ENCODE measurements around the gene PCBP4. TPM values are rescaled to one million over a fixed set of nuclear protein-coding genes. Genes with fewer than 3 reads are reported as not detected.

Gene PCBP4
- total RNA-seq, 1 experiment from 2014 or later: 17.9 TPM

DNA sequence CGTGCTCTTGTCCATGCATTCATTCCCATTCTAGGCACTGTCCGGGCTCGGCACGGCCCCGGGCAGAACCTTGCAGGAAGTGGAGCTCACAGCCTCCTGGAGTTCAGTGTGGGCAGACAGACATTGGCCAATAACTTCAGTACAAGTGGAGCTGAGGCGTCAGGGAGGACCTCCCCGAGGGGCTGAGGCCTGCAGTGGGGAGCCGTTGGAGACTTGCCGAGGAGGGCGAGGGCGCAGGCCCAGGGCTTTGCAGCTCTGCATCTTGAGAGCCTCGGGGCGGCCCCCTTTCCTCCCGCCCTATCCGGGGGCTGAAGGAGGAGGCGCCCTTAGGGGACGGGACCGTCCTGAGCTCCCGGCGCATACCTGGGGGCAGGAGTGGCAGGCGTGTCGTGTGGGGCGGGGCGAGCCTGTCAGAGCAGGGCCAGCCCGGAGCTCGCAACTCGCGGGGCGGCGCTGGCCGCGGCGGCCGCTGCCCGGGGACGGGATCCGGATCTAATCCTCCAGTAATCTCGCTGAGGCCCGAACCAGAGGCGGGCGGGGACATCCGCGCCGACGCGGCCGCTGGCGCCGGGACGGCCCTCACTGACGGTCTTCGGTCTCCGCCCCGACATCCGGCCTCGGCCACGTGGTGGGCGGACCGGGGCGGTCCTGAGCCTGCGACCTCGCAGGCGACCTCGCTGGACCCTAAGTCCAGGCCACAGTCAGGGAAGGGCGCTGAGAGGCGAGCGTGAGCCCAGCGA, 15.8 kb upstream of the PCBP4 start, which contains the start of gene ACY1:
ACY1 (plus strand) TSS at position 698 of the 740 bp plus-strand sequence. CDS start 530 bp downstream, outside the sequence.
- intact Hi-C loops (cut with micrococcal nuclease; ENCODE audit: unreplicated experiment): loop anchor here (2.0 kb wide), 1 partner anchor 40 kb away; the partner anchor contains the start of gene PARP3

DNA sequence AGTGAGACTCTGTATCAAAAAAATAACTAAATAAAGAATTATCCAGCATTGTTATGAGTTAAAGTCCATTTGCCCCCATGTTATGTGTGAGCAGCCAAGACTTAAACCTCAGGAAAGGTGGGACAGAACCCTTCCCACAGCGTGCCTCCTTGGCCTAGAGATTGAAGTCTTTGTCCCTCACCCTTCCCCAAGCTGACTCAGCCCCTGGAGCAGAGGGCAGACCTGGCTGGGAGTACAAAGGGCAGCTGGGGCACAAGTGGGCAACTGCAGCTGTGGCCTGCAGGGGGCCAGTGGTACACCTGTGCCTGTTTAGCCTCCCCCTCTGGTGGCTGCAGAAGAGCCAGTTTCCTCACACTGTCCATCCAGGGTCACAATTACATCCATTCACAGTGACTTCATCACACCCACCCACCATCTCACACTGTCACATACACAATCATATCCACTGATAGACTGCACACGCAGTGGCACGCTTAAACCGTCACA, 15.1 kb upstream of the PCBP4 start:
- TF ChIP-seq, protein P1, sequence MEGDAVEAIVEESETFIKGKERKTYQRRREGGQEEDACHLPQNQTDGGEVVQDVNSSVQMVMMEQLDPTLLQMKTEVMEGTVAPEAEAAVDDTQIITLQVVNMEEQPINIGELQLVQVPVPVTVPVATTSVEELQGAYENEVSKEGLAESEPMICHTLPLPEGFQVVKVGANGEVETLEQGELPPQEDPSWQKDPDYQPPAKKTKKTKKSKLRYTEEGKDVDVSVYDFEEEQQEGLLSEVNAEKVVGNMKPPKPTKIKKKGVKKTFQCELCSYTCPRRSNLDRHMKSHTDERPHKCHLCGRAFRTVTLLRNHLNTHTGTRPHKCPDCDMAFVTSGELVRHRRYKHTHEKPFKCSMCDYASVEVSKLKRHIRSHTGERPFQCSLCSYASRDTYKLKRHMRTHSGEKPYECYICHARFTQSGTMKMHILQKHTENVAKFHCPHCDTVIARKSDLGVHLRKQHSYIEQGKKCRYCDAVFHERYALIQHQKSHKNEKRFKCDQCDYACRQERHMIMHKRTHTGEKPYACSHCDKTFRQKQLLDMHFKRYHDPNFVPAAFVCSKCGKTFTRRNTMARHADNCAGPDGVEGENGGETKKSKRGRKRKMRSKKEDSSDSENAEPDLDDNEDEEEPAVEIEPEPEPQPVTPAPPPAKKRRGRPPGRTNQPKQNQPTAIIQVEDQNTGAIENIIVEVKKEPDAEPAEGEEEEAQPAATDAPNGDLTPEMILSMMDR (conservative IDR thresholded peaks at IDR 0.05): peak; percentile 77
- no peak for TF ChIP-seq EZH2 (IDR thresholded peaks at IDR 0.05; ENCODE audit: low read depth)
- TSS peak; percentile 52 for BruUV-seq (replicated peaks)
- Histone ChIP-seq H3K36me3 (ENCODE audit: low read depth) (no peaks in the 10 kb centered on the region), H3K9me2 (ENCODE audit: insufficient read depth) (no peaks in the 10 kb centered on the region), H4K20me1 (ENCODE audit: insufficient read depth) (no peaks in the 10 kb centered on the region), H3K9me3 (ENCODE audit: insufficient read depth, low read depth) (no peaks in the 10 kb centered on the region), H3K4me3 (peak overlapping the region; percentile 67), H2AFZ (peak overlapping the region; percentile 80), H3K27me3 (ENCODE audit: insufficient read depth, low read depth) (no peaks in the 10 kb centered on the region), H3K27ac (peak overlapping the region; percentile 89), H3K4me1 (replicated peaks; ENCODE audit: insufficient read depth) (peaks cover 29% of the 10 kb centered on the region), H3K4me2 (peak overlapping the region; percentile 93), H3F3A (ENCODE audit: insufficient read depth, low read depth) (peaks cover 32% of the 10 kb centered on the region), H3K79me2 (ENCODE audit: low read depth) (0 out of 2 replicates have a peak, but pooled peaks cover 10% of the 10 kb centered on the region)
- peak; percentile 68 to 74 for DNase-seq
- ChIA-PET CTCF (interaction anchor here (2.5 kb wide), 1 partner anchor 8 kb away, joined by 15 read pairs; the partner anchor contains the start of genes ABHD14A and ABHD14B), POLR2A (ENCODE audit: unreplicated experiment) (interaction anchor here (0.6 to 1.3 kb wide), 5 partner anchors 9 to 64 kb away, joined by 3 to 9 read pairs (median 5); partner anchors contain the start of genes ABHD14B, RPL29 and RRP9)
- intact Hi-C loops (cut with micrococcal nuclease; ENCODE audit: unreplicated experiment): loop anchor here (2.0 kb wide), 1 partner anchor 40 kb away; the partner anchor contains the start of gene PARP3

More for the DNA sequence above, 15.8 kb upstream of the PCBP4 start, which contains the start of gene ACY1:
- Histone ChIP-seq H3K79me2 (ENCODE audit: low read depth) (0 out of 2 replicates have a peak, but pooled peaks cover 10% of the 10 kb centered on the region), H3K4me3 (peak within 1 kb of the TSS; percentile 67), H3F3A (ENCODE audit: insufficient read depth, low read depth) (peaks cover 39% of the 10 kb centered on the region), H3K27ac (peak within 1 kb of the TSS; percentile 89), H3K4me2 (peak within 1 kb of the TSS; percentile 93), H2AFZ (peak within 1 kb of the TSS; percentile 80), H3K27me3 (ENCODE audit: insufficient read depth, low read depth) (no peaks in the 10 kb centered on the region), H3K36me3 (ENCODE audit: low read depth) (no peaks in the 10 kb centered on the region), H4K20me1 (ENCODE audit: insufficient read depth) (no peaks in the 10 kb centered on the region), H3K9me3 (ENCODE audit: insufficient read depth, low read depth) (no peaks in the 10 kb centered on the region), H3K4me1 (replicated peaks; ENCODE audit: insufficient read depth) (peaks cover 29% of the 10 kb centered on the region), H3K9me2 (ENCODE audit: insufficient read depth) (no peaks in the 10 kb centered on the region)
- ChIA-PET CTCF (interaction anchor here (2.5 kb wide), 1 partner anchor 9 kb away, joined by 15 read pairs; the partner anchor contains the start of genes ABHD14A and ABHD14B), POLR2A (ENCODE audit: unreplicated experiment) (interaction anchor here (0.5 to 1.3 kb wide), 7 partner anchors 9 to 913 kb away, joined by 3 to 18 read pairs (median 5); partner anchors contain the start of genes ABHD14B, RPL29 and RRP9)
- TF ChIP-seq, protein P1 (conservative IDR thresholded peaks at IDR 0.05): peak; percentile 53
- no peak for TF ChIP-seq EZH2 (IDR thresholded peaks at IDR 0.05; ENCODE audit: low read depth)
- BruUV-seq (replicated peaks): no TSS peak
- peak; percentile 82 to 95 for DNase-seq

DNA sequence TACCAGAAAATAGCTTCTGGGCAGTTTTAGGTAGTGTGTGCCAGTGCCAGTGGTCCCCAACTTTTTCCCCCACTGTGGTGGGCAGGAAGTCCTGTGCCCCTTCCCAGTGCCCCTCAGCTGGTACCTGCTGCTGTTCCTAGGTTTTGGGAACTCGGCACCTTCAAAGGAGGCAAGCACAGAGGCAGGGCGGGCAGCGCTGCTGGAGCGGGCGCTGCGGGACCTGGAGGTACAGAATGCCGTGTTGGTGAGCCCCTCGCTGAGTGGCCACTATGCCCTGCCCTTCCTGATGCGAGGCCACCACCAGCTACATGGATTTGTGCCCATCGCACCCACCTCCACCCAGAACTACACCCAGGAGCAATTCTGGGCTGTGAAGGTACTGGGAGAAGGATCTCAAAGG, 13.0 kb upstream of the PCBP4 start:
- BruUV-seq (replicated peaks): no TSS peak
- Histone ChIP-seq H3K4me3 (no peak overlapping the region), H3K27me3 (ENCODE audit: insufficient read depth, low read depth) (no peaks in the 10 kb centered on the region), H3K4me1 (replicated peaks; ENCODE audit: insufficient read depth) (peaks cover 29% of the 10 kb centered on the region), H3K79me2 (ENCODE audit: low read depth) (0 out of 2 replicates have a peak, but pooled peaks cover 9% of the 10 kb centered on the region), H3K36me3 (ENCODE audit: low read depth) (no peaks in the 10 kb centered on the region), H3K4me2 (no peak overlapping the region), H3K9me2 (ENCODE audit: insufficient read depth) (no peaks in the 10 kb centered on the region), H3K27ac (no peak overlapping the region), H2AFZ (no peak overlapping the region), H4K20me1 (ENCODE audit: insufficient read depth) (no peaks in the 10 kb centered on the region), H3F3A (ENCODE audit: insufficient read depth, low read depth) (peaks cover 37% of the 10 kb centered on the region), H3K9me3 (ENCODE audit: insufficient read depth, low read depth) (no peaks in the 10 kb centered on the region)
- no peak for DNase-seq
- intact Hi-C loops (cut with micrococcal nuclease; ENCODE audit: unreplicated experiment): no loop called here
- ChIA-PET POLR2A (ENCODE audit: unreplicated experiment) (no interaction called here), CTCF (no interaction called here)
- TF ChIP-seq, protein P1 (conservative IDR thresholded peaks at IDR 0.05): no peak
- TF ChIP-seq EZH2 (IDR thresholded peaks at IDR 0.05; ENCODE audit: low read depth): no peak

Measured in PC-9 (cell line).